GM12873 (cell line): ENCODE measurements around the gene CADM2.

Source experiments
- CTCF ChIP-seq: IDR thresholded peaks from 2 replicates; pipeline ENCODE4 v1.5.1; 2012; ENCODE audit warnings: low read depth, mild to moderate bottlenecking, moderate library complexity, low read length, control low read depth; ENCODE audit not compliant: insufficient read depth; ENCODE audit errors: missing control alignments

CADM2 gene

GRCh38 chr3:85075663-85076062, 116.9 kb downstream of the CADM2 start:
- no peak for TF ChIP-seq CTCF

GRCh38 chr3:85077018-85077417, 118.2 kb downstream of the CADM2 start:
- TF ChIP-seq CTCF = no peak

- TF ChIP-seq CTCF = no peak
These were observed 122.6 kb downstream of the CADM2 start for GRCh38 chr3:85081191-85081906.

- no peak for TF ChIP-seq CTCF
These were observed 131.7 kb downstream of the CADM2 start for GRCh38 chr3:85090495-85090894.

GRCh38 chr3:85100316-85100715, 141.5 kb downstream of the CADM2 start:
- no peak for TF ChIP-seq CTCF

GRCh38 chr3:85102781-85103180, 144.0 kb downstream of the CADM2 start:
- TF ChIP-seq CTCF = no peak

- TF ChIP-seq CTCF = no peak
These were observed 151.6 kb downstream of the CADM2 start for GRCh38 chr3:85110393-85110792.
